Measurements from ENCODE around the gene CYP46A1. TPM values are rescaled to one million over a fixed set of nuclear protein-coding genes. Genes with fewer than 3 reads are reported as not detected.

CYP46A1 gene
- total RNA-seq, 1 donor from 2014 or later = 9.4 TPM

GRCh38 chr14:99742509-99743487 is 58.7 kb downstream of the CYP46A1 start:
- DNase-seq (ENCODE audit: low spot score) = no peak

- DNase-seq (ENCODE audit: low spot score) = no peak
Observed at GRCh38 chr14:99744199-99744872, 60.2 kb downstream of the CYP46A1 start.

DNA sequence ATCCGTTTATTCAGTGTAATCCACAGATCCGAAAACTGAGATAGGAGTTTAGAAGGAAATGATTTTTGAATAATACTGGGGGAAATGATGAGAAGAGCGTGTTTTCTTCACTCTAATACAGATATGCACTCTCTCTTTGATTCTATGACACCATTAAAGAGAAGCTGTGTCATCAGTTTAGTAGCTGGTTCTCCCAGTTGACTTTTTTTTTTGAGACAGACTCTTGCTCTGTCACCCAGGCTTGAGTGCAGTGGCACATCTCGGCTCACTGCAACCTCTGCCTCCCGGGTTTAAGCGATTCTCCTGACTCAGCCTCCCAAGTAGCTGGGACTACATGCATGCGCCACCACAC is 60.8 kb downstream of the CYP46A1 start:
- DNase-seq (ENCODE audit: low spot score) = peak; percentile 21

GRCh38 chr14:99745307-99745951 is 61.3 kb downstream of the CYP46A1 start:
- DNase-seq (ENCODE audit: low spot score) = peak; percentile 18

DNA sequence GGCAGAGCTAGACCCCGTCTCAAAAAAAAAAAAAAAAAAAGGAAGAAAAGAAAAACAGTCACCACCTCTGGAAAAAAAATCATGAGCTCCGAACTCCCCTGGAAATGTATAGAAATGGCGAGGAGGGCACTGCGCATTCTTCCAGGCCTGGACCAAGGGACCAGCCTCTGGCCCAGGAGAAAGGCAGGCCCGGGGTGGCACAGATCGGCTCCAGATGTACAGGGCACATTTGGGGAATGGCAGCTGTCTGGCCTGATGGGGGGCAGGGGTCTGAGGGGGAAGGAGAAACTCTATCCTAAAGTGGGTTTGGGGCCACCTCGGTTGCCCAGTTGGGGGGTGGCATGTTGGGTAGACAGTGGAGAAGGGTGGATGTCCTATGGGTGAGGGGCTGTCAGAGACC is 63.1 kb downstream of the CYP46A1 start:
- no peak for DNase-seq (ENCODE audit: low spot score)

DNA sequence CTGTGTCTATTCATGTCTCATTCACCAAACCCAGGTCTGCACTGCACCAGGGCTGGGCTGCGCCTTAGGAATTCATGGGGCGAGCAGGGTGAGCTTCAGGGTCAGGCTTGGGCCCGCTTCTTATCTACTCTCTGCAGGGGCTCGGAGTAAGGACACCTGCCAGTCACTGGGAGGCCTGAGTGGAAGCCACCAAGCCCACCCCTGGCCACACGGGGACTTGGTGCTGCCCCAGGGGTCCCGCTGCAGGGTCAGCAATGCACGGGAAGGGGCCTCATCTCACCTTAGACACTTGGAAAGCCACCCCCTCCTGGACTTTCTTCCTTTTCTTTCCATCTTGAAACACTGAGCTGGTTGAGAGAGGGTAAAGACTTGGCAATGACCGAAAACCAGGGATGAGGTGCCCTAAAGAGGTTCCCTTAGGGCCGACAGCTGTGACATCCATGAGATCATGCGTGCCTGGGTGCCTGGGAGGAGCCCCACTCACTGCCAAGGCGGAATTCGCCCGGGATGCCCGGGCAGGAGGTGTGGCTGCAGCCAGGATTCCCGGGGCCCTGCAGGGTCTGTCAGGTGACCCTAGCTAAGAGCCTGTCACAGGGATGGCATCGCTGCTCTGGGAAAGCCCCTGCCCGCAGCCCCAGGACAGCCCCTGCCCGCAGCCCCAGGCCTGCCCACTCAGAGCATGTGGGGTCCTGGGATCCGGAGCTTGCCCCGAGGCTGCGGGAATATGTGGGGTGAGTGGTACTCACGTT is 63.7 kb downstream of the CYP46A1 start:
- DNase-seq (ENCODE audit: low spot score) = no peak

- DNase-seq (ENCODE audit: low spot score) = no peak
Observed at GRCh38 chr14:99748529-99748928, 64.4 kb downstream of the CYP46A1 start.

DNA sequence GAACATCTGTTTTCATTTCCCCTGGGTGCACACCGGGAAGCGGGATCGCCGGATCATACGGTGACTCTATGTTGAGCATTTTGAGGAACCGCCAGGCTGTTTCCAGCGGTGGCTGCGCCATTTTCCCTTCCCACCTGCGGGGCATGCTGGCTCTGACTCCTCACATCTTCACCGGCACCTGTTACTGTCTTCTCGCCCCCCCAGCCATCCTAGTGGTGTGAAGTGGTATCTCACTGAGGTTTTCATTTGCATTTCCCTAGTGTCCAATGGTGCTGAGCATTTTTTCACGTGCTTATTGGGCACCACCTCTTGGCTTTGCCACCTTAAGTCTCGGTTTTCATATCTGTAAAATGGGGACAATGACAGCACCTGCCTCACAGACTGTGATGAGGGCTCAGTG is 65.0 kb downstream of the CYP46A1 start:
- no peak for DNase-seq (ENCODE audit: low spot score)

GRCh38 chr14:99749763-99750715 is 65.9 kb downstream of the CYP46A1 start:
- no peak for DNase-seq (ENCODE audit: low spot score)

DNA sequence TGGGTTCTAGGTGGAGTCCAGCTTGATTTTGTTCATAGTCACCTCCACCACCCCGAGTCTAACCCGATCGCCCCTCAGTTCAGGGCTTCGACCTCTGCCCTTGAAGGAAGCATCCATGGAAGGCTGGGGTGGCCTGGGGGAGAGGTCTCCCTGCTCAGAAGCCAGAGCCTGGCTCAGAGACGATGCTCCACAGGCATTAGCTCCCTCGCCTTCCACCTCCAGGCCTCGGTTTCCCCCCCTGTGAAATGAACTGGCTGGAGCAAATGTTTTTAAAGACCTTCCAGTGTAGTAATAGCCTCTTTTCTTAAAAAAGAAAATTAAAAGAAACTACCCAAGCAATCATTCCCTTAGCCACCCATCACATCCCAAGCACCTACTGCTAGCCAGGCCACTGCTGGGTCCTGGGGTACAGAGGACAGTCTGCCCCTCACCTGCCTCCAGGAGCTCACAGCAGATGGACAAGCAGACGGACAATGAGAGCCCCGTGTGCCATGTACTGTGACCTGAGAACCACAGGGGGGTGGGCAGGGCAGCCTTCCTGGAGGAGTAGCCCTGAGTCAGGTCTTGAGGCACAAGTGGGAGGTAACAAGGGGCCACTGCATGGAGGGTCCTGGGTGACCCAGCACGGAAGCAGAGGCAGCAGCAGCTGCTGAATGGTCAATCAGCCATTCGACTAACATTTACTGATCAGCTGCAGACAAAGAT is 66.8 kb downstream of the CYP46A1 start:
- DNase-seq (ENCODE audit: low spot score) = no peak

DNA sequence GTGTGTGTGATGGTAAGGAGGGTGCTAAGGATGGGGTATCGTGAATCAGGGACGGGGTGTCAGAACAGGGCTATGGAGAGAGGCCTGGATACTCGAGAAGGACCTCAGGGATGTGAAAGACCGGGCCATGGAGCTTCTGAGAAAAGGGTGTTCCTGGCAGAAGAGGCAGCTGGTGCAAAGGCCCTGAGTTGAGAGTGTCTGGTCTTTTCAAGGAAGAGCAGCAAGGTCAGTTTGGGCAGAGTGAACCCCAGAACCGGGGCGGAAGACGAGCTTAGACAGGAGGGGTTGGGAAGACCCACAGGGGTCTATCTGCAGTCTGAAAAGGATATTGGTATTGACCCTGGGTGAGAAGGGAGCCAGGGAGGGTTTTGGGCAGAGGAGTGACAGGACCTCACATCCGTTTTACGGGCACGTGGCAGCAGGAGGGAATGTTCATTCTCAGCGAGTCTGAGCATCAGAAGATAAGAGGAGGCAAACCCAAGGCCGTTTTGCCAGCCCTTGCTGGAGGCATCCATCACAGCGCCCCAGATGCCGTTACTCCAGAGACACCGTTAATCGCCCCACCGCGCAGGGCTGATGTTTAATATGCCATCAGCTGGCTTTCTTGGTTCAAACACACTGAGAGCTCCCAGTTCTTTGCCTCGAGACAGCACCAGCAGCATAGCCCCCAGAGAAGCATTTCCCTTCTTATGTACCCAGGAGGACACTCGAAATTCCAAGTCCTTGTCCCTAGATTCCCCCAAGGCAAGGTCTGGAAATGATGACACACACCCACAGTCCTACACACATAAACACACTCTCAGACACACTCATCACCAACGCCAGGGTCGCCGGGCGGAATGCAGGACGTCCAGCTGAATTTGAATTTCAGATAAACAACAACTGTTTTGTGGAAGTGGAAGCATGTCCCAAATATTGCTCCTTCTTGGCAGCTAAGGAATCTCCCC is 67.7 kb downstream of the CYP46A1 start:
- DNase-seq (ENCODE audit: low spot score) = no peak

DNA sequence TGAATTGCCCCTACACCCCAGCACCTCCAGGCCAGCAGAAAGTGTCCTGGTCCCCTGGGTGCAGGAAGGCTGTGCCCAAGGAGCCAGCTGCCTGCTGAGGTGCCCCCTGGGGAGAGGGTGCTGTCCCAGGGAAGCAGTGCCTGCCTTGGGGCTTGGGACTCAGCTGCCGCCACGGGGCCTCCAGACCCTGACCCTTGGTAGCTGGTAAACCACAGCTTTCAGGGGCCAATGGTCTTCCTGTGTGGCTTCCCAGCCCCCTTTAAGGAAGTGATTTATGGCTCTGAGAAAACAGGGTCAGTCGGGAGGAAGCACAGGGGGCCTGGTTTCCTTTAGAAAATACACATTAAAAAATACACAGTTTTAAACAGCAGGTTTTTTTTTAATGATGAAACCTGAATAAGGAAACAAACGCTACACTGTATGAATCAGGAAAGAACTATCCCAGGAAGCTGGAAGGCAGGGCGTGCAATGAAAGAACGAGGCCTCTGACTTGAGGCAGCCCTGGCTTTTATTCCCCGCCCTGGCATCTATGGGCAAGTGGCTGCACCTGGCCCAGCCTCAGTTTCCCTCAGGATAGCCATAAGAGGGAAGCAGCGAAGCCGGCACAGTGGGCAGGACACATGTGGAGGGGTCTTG is 68.5 kb downstream of the CYP46A1 start:
- DNase-seq (ENCODE audit: low spot score) = no peak

DNA sequence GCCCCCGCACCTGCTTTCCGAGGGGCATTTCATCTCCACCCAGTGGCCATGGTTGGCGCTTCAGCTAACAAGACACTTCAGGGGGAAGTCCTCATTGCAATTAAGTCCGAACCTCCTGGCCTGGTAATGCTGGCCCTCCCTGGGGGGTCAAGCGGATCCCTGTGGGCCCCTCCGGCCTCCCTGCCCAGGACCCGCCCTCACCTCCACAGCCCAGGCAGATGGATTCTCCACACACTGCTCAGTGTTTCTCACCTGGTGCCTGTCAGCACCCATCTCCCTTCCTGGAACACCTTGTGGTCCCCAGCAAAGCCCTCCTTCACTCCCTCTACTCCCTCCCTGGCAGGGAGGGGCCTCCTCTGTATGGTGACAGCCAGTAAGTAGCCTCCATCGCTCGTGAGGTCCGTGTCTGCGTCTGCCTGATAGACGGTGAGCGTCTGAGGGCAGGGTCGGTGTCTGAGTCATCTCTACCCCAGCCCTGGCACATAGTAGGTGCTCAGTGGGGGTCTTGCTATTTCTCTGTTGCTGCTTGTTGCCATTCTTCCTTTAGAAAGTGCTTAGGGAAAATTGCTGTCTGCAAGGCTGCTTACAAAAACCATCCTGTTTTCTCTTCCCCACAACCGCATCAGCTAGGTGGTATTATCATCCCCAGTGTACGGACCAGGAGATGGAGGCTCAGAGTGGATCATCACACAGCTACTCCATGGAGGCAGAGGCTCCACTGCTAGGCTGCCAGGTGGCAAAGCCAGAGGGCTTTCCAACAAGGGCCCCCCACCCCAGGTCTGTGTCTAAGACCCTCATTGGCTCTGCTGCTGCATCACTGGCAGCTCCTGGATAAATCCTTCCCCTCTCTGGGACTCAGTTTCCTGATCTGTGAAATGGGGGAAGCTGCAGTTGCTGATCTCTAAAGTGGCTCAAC is 69.4 kb downstream of the CYP46A1 start:
- DNase-seq (ENCODE audit: low spot score) = no peak

DNA sequence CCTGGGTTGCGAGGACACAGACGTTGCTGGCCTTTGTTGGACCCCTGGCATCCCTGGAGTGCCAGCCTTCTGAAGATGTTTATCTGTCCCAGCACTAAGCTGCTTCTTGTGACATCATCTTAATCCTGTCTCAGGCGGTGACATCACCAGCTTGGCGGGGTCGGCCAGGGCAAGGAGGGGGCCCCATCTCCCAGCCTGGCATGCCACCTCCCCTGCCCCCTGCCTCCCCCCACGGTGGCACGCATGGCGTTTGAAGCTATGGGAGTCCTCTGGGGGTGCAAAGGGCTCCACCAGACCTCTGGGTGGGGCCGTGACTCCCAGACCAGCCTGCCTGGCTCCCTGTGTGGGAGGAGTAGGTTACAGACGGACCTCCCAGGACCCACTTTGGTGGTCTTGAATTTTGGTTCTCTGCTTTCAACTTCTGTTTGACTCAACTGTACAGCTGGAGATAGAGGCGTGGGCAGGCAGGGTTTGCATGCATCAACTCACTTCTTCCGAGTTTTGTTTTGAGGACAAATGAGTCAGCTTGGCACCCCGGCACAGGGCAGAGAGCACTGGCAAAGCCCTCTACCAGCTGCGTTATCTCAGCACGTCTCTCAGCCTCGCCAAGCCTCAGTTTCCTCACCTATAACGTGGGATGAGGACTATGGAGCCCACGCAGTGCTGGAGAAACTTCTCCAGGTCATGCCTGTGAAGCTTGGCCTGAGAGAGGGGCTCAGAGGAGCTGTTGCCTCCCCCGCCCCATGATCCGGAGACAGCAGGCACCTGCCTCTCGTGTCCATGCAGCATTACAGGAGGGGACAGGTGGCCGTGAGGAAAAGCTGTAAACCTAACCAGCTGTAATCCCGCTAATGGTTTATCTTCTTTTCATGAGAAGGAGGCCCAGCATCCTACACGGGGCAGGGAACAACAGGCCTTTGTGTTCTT is 70.3 kb downstream of the CYP46A1 start:
- no peak for DNase-seq (ENCODE audit: low spot score)

DNA sequence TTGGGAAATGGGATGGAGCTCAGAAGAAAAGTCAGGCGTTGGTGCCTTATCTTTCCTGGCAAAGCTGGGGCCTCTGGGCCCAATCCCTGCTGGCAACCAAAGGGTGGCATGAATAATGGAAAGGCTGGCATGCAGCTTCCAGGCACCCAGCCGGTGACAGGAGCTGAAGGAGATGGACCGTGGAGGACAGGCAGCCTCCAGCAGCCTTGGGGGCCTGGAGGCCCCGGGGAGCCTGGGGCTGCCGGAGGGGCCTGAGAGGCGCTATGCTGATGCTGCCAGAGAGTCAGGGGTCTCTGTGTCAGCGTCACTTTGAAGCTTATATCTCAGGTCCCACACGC is 70.9 kb downstream of the CYP46A1 start:
- DNase-seq (ENCODE audit: low spot score) = no peak

Data from umbilical cord (tissue), 2 donors.